WTC11 (cell line): ENCODE measurements around the gene MYOM3. TPM values are rescaled to one million over a fixed set of nuclear protein-coding genes. Genes with fewer than 3 reads are reported as not detected.

Source experiments
- ATAC-seq: fragments of 200-7000 bp; cut with Tn5 transposase; 2 replicates; pipeline ENCODE4 v1.10.0; 2021; ENCODE audit warnings: mild to moderate bottlenecking, moderate library complexity
- CTCF ChIA-PET: fragments of 300-600 bp; sonication (Branson Sonifier 250); formaldehyde crosslinking; loops from one replicate; lab custom pipeline; 2021; ENCODE audit warnings: antibody characterized with exemption; lab: Charles Lee
- POLR2A ChIA-PET: fragments of 350-600 bp; sonication (Branson Sonifier 250); formaldehyde crosslinking; loops from one replicate; lab custom pipeline; 2021; ENCODE audit warnings: antibody characterized with exemption; lab: Charles Lee
- DNase-seq: peaks from one replicate; pipeline ENCODE4 v3.0.0; 2021; ENCODE audit warnings: low spot score
- H3K27ac Mint-ChIP-seq: 2 replicates; pipeline ENCODE4 v1.8.0; 2021; ENCODE audit warnings: mixed read lengths
- H3K27me3 Mint-ChIP-seq: 2 replicates; pipeline ENCODE4 v1.8.0; 2021; ENCODE audit warnings: low read depth, mild to moderate bottlenecking, moderate library complexity, mixed read lengths
- H3K36me3 Mint-ChIP-seq: 2 replicates; pipeline ENCODE4 v1.8.0; 2021; ENCODE audit warnings: mixed read lengths
- H3K4me1 Mint-ChIP-seq: 2 replicates; pipeline ENCODE4 v1.8.0; 2022; ENCODE audit warnings: mixed read lengths
- H3K4me3 Mint-ChIP-seq: 2 replicates; pipeline ENCODE4 v1.8.0; 2021; ENCODE audit warnings: mild to moderate bottlenecking, moderate library complexity, mixed read lengths
- H3K9me3 Mint-ChIP-seq: 2 replicates; pipeline ENCODE4 v1.8.0; 2021; ENCODE audit warnings: mixed read lengths
- HMGA2 ChIP-seq: fragments of 250-450 bp; sonication (Bioruptor Pico); IDR thresholded peaks from 2 replicates; pipeline ENCODE4 v1.4.0; 2021; ENCODE audit warnings: mild to moderate bottlenecking, moderate library complexity
- JUN ChIP-seq: sonication (generic); formaldehyde crosslinking; IDR thresholded peaks from 2 replicates; pipeline ENCODE4 v1.8.0; 2023; ENCODE audit warnings: mild to moderate bottlenecking, missing genetic modification reagents
- KAT7 ChIP-seq: sonication (generic); formaldehyde crosslinking; IDR thresholded peaks from 2 replicates; pipeline ENCODE4 v1.8.1; 2023; ENCODE audit warnings: missing genetic modification reagents, mild to moderate bottlenecking, borderline replicate concordance
- MXD4 ChIP-seq: fragments of 250-450 bp; sonication (Bioruptor Pico); IDR thresholded peaks from 2 replicates; pipeline ENCODE4 v1.8.0; 2021; ENCODE audit warnings: mild to moderate bottlenecking, moderate library complexity, borderline replicate concordance
- NFE2L1 ChIP-seq: sonication (generic); formaldehyde crosslinking; IDR thresholded peaks from 2 replicates; pipeline ENCODE4 v1.8.1; 2023; ENCODE audit warnings: missing genetic modification reagents
- NR2C2 ChIP-seq: sonication (generic); formaldehyde crosslinking; IDR thresholded peaks from 2 replicates; pipeline ENCODE4 v1.8.0; 2022; ENCODE audit warnings: mild to moderate bottlenecking, missing genetic modification reagents
- PRRX2 ChIP-seq: fragments of 250-450 bp; sonication (Bioruptor Pico); IDR thresholded peaks from 2 replicates; pipeline ENCODE4 v1.8.0; 2021; ENCODE audit warnings: mild to moderate bottlenecking
- TEAD1 ChIP-seq: sonication (generic); formaldehyde crosslinking; IDR thresholded peaks from 2 replicates; pipeline ENCODE4 v1.8.0; 2022; ENCODE audit warnings: mild to moderate bottlenecking, missing genetic modification reagents
- ZNF121 ChIP-seq: sonication (generic); formaldehyde crosslinking; IDR thresholded peaks from 2 replicates; pipeline ENCODE4 v1.8.0; 2023; ENCODE audit warnings: missing genetic modification reagents
- ZNF263 ChIP-seq: sonication (generic); formaldehyde crosslinking; IDR thresholded peaks from 2 replicates; pipeline ENCODE4 v1.8.1; 2022; ENCODE audit warnings: low read depth, mild to moderate bottlenecking, moderate library complexity, missing genetic modification reagents
- ZNF317 ChIP-seq: sonication (generic); formaldehyde crosslinking; IDR thresholded peaks from 2 replicates; pipeline ENCODE4 v1.8.1; 2023; ENCODE audit warnings: low read depth, mild to moderate bottlenecking, moderate library complexity, missing genetic modification reagents, borderline replicate concordance
- total RNA-seq: library from RNA; stranded (reverse); gene quantifications from 3 replicates; pipeline ENCODE4 v1.2.3, GENCODE V29; 2021
- TF ChIP-seq, protein P1 (sequence below): sonication (generic); formaldehyde crosslinking; IDR thresholded peaks from 2 replicates; pipeline ENCODE4 v1.8.1; 2022; ENCODE audit warnings: missing genetic modification reagents, borderline replicate concordance
- TF ChIP-seq, protein P2 (sequence below): fragments of 250-450 bp; sonication (Bioruptor Pico); IDR thresholded peaks from 2 replicates; pipeline ENCODE4 v1.9.0; 2021; ENCODE audit warnings: mild to moderate bottlenecking
- TF ChIP-seq, protein P3 (sequence below): sonication (generic); formaldehyde crosslinking; IDR thresholded peaks from 2 replicates; pipeline ENCODE4 v1.8.1; 2023; ENCODE audit warnings: mild to moderate bottlenecking, missing genetic modification reagents, moderate library complexity
- TF ChIP-seq, protein P4 (sequence below): sonication (generic); formaldehyde crosslinking; IDR thresholded peaks from 2 replicates; pipeline ENCODE4 v1.8.1; 2022; ENCODE audit warnings: mild to moderate bottlenecking, missing genetic modification reagents, moderate library complexity, borderline replicate concordance
- TF ChIP-seq, protein P5 (sequence below): sonication (generic); formaldehyde crosslinking; IDR thresholded peaks from 2 replicates; pipeline ENCODE4 v1.8.0; 2022; ENCODE audit warnings: mild to moderate bottlenecking, missing genetic modification reagents
- TF ChIP-seq, protein P6 (sequence below): sonication (generic); formaldehyde crosslinking; IDR thresholded peaks from 2 replicates; pipeline ENCODE4 v1.8.1; 2023; ENCODE audit warnings: mild to moderate bottlenecking, moderate library complexity, missing genetic modification reagents
- TF ChIP-seq, protein P7 (sequence below): sonication (generic); formaldehyde crosslinking; conservative IDR thresholded peaks from 2 replicates; pipeline ENCODE4 v1.8.1; 2023; ENCODE audit warnings: mild to moderate bottlenecking, low read depth, missing genetic modification reagents, moderate library complexity
- TF ChIP-seq, protein P8 (sequence below): fragments of 250-450 bp; sonication (Bioruptor Pico); IDR thresholded peaks from 2 replicates; pipeline ENCODE4 v2.1.2; 2022; ENCODE audit warnings: mild to moderate bottlenecking, moderate library complexity

Gene MYOM3
- total RNA-seq, 1 experiment from 2014 or later = 0.13 TPM

DNA sequence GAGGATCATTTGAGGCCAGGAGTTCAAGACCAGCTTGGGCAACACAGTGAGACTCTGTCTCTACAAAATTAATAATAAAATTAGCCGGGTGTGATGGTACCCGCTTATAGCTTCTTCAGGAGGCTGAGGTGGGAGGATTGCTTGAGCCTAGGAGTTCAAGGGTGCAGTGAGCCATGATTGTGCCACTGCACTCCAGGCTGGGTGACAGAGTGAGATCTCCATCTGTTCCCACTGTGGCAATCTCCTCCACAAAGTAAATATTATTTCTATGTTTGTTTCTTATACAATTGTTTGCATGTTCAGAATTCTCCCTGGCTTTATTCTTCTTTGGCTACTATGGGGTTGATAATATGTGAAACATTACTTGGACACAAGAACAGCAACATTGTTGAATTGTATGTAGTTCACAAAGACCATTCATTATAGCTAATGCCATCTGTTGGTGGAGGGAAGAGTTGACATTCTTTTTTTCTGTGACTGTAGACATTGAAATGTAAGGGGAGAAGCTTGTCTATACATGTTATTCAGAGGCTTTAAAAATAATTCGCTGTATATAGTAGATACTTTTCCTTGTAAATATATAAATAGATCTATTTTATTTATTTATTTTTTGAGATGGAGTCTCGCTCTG, 84.0 kb downstream of the MYOM3 start:
- CTCF ChIA-PET = interaction anchor here (0.6 to 2.8 kb wide), 19 partner anchors 9 to 217 kb away, joined by 3 to 10 read pairs (median 4); partner anchors contain the start of genes HMGCL, PNRC2 and SRSF10

More for the DNA sequence above, 84.0 kb downstream of the MYOM3 start:
- Mint-ChIP-seq H3K4me1 (no peaks in the 10 kb centered on the region), H3K27me3 (no peaks in the 10 kb centered on the region), H3K27ac (no peak overlapping the region), H3K36me3 (peaks cover 3% of the 10 kb centered on the region), H3K4me3 (no peak overlapping the region), H3K9me3 (peaks cover 2% of the 10 kb centered on the region)
- TF ChIP-seq, protein P1, sequence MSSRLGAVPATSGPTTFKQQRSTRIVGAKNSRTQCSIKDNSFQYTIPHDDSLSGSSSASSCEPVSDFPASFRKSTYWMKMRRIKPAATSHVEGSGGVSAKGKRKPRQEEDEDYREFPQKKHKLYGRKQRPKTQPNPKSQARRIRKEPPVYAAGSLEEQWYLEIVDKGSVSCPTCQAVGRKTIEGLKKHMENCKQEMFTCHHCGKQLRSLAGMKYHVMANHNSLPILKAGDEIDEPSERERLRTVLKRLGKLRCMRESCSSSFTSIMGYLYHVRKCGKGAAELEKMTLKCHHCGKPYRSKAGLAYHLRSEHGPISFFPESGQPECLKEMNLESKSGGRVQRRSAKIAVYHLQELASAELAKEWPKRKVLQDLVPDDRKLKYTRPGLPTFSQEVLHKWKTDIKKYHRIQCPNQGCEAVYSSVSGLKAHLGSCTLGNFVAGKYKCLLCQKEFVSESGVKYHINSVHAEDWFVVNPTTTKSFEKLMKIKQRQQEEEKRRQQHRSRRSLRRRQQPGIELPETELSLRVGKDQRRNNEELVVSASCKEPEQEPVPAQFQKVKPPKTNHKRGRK (CRISPR knock-in tag) = no peak
- TF ChIP-seq NR2C2 = no peak
- TF ChIP-seq NFE2L1 = no peak
- no peak for TF ChIP-seq MXD4
- no peak for TF ChIP-seq ZNF317
- TF ChIP-seq, protein P2, sequence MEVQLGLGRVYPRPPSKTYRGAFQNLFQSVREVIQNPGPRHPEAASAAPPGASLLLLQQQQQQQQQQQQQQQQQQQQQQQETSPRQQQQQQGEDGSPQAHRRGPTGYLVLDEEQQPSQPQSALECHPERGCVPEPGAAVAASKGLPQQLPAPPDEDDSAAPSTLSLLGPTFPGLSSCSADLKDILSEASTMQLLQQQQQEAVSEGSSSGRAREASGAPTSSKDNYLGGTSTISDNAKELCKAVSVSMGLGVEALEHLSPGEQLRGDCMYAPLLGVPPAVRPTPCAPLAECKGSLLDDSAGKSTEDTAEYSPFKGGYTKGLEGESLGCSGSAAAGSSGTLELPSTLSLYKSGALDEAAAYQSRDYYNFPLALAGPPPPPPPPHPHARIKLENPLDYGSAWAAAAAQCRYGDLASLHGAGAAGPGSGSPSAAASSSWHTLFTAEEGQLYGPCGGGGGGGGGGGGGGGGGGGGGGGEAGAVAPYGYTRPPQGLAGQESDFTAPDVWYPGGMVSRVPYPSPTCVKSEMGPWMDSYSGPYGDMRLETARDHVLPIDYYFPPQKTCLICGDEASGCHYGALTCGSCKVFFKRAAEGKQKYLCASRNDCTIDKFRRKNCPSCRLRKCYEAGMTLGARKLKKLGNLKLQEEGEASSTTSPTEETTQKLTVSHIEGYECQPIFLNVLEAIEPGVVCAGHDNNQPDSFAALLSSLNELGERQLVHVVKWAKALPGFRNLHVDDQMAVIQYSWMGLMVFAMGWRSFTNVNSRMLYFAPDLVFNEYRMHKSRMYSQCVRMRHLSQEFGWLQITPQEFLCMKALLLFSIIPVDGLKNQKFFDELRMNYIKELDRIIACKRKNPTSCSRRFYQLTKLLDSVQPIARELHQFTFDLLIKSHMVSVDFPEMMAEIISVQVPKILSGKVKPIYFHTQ = no peak
- no peak for TF ChIP-seq ZNF121 (CRISPR knock-in tag)
- TF ChIP-seq, protein P3, sequence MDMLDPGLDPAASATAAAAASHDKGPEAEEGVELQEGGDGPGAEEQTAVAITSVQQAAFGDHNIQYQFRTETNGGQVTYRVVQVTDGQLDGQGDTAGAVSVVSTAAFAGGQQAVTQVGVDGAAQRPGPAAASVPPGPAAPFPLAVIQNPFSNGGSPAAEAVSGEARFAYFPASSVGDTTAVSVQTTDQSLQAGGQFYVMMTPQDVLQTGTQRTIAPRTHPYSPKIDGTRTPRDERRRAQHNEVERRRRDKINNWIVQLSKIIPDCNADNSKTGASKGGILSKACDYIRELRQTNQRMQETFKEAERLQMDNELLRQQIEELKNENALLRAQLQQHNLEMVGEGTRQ (CRISPR knock-in tag) = no peak
- no peak for TF ChIP-seq ZNF263 (CRISPR knock-in tag)
- TF ChIP-seq, protein P4, sequence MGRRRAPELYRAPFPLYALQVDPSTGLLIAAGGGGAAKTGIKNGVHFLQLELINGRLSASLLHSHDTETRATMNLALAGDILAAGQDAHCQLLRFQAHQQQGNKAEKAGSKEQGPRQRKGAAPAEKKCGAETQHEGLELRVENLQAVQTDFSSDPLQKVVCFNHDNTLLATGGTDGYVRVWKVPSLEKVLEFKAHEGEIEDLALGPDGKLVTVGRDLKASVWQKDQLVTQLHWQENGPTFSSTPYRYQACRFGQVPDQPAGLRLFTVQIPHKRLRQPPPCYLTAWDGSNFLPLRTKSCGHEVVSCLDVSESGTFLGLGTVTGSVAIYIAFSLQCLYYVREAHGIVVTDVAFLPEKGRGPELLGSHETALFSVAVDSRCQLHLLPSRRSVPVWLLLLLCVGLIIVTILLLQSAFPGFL (CRISPR knock-in tag) = no peak
- no peak for TF ChIP-seq TEAD1 (CRISPR knock-in tag)
- TF ChIP-seq KAT7 (CRISPR knock-in tag) = no peak
- no peak for TF ChIP-seq JUN (CRISPR knock-in tag)
- TF ChIP-seq, protein P5, sequence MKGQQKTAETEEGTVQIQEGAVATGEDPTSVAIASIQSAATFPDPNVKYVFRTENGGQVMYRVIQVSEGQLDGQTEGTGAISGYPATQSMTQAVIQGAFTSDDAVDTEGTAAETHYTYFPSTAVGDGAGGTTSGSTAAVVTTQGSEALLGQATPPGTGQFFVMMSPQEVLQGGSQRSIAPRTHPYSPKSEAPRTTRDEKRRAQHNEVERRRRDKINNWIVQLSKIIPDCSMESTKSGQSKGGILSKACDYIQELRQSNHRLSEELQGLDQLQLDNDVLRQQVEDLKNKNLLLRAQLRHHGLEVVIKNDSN = no peak
- TF ChIP-seq, protein P6, sequence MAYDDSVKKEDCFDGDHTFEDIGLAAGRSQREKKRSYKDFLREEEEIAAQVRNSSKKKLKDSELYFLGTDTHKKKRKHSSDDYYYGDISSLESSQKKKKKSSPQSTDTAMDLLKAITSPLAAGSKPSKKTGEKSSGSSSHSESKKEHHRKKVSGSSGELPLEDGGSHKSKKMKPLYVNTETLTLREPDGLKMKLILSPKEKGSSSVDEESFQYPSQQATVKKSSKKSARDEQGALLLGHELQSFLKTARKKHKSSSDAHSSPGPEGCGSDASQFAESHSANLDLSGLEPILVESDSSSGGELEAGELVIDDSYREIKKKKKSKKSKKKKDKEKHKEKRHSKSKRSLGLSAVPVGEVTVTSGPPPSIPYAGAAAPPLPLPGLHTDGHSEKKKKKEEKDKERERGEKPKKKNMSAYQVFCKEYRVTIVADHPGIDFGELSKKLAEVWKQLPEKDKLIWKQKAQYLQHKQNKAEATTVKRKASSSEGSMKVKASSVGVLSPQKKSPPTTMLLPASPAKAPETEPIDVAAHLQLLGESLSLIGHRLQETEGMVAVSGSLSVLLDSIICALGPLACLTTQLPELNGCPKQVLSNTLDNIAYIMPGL = no peak
- no peak for TF ChIP-seq HMGA2
- TF ChIP-seq, protein P7, sequence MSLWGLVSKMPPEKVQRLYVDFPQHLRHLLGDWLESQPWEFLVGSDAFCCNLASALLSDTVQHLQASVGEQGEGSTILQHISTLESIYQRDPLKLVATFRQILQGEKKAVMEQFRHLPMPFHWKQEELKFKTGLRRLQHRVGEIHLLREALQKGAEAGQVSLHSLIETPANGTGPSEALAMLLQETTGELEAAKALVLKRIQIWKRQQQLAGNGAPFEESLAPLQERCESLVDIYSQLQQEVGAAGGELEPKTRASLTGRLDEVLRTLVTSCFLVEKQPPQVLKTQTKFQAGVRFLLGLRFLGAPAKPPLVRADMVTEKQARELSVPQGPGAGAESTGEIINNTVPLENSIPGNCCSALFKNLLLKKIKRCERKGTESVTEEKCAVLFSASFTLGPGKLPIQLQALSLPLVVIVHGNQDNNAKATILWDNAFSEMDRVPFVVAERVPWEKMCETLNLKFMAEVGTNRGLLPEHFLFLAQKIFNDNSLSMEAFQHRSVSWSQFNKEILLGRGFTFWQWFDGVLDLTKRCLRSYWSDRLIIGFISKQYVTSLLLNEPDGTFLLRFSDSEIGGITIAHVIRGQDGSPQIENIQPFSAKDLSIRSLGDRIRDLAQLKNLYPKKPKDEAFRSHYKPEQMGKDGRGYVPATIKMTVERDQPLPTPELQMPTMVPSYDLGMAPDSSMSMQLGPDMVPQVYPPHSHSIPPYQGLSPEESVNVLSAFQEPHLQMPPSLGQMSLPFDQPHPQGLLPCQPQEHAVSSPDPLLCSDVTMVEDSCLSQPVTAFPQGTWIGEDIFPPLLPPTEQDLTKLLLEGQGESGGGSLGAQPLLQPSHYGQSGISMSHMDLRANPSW (CRISPR knock-in tag) = no peak
- TF ChIP-seq, protein P8, sequence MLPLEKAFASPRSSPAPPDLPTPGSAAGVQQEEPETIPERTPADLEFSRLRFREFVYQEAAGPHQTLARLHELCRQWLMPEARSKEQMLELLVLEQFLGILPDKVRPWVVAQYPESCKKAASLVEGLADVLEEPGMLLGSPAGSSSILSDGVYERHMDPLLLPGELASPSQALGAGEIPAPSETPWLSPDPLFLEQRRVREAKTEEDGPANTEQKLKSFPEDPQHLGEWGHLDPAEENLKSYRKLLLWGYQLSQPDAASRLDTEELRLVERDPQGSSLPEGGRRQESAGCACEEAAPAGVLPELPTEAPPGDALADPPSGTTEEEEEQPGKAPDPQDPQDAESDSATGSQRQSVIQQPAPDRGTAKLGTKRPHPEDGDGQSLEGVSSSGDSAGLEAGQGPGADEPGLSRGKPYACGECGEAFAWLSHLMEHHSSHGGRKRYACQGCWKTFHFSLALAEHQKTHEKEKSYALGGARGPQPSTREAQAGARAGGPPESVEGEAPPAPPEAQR (CRISPR knock-in tag) = no peak
- TF ChIP-seq PRRX2 (CRISPR knock-in tag) = no peak
- DNase-seq (no peak), ATAC-seq (peak; percentile 30; the same call in 1 of the 2 replicates)
- POLR2A ChIA-PET = no interaction called here
